Mucosa of rectum (tissue), 2 donors: ENCODE measurements around the gene TNFRSF25.
A peak's percentile ranks its signal among the peaks of the same experiment; 100 is the strongest.
"Not testable (repeated sequence)": the region's sequence is repeated elsewhere in the genome, so short reads cannot be mapped to it uniquely, and the experiment has no call there.

Experiments
- H3K27ac ChIP-seq, 2 donors: one replicate each; pipeline ENCODE4 v1.7.0; 2013; ENCODE audit warnings: inconsistent platforms in 2 of 2, low read depth in 2 of 2, low read length in 2 of 2
- H3K27me3 ChIP-seq, 2 donors: one replicate each; pipeline ENCODE4 v1.7.0; 2013; ENCODE audit warnings: low read length in 2 of 2; ENCODE audit not compliant: control insufficient read depth in 2 of 2, insufficient read depth in 2 of 2
- H3K36me3 ChIP-seq, 2 donors: one replicate each; pipeline ENCODE4 v1.7.0; 2013; ENCODE audit warnings: low read length in 2 of 2; ENCODE audit not compliant: control insufficient read depth in 2 of 2, insufficient read depth in 2 of 2
- H3K4me1 ChIP-seq, 2 donors: one replicate each; pipeline ENCODE4 v1.7.0; 2013; ENCODE audit warnings: low read length in 2 of 2, mild to moderate bottlenecking in 1 of 2; ENCODE audit not compliant: control insufficient read depth in 2 of 2, insufficient read depth in 2 of 2
- H3K4me3 ChIP-seq, 2 donors: one replicate each; pipeline ENCODE4 v1.7.0; 2013; ENCODE audit warnings: low read length in 2 of 2
- H3K9ac ChIP-seq, 2 donors: one replicate each; pipeline ENCODE4 v1.7.0; 2013; ENCODE audit warnings: low read length in 2 of 2, low read depth in 1 of 2, mild to moderate bottlenecking in 1 of 2
- H3K9me3 ChIP-seq, 2 donors: one replicate each; pipeline ENCODE4 v1.7.0; 2013; ENCODE audit warnings: low read length in 2 of 2; ENCODE audit not compliant: control insufficient read depth in 2 of 2
- donor health status: healthy.
- donor health status: Normal muscosa, but diverticular disease.

Gene TNFRSF25

GRCh38 chr1:6435547-6435946, 30.4 kb downstream of the TNFRSF25 start:
- Histone ChIP-seq H3K4me3 (no peak overlapping the region), H3K36me3 (no peaks in the 10 kb centered on the region), H3K27me3 (peaks cover 0 to 2% of the 10 kb centered on the region in 2 donors), H3K4me1 (peaks cover 0 to 4% of the 10 kb centered on the region in 2 donors), H3K9ac (no peak overlapping the region), H3K9me3 (no peaks in the 10 kb centered on the region), H3K27ac (no peak overlapping the region)

- H3K36me3 ChIP-seq, result no peaks in the 10 kb centered on the region
- no peak overlapping the region for H3K9ac ChIP-seq
- H3K4me1 ChIP-seq, result peaks cover 0 to 3% of the 10 kb centered on the region in 2 donors
- no peaks in the 10 kb centered on the region for H3K9me3 ChIP-seq
- H3K27ac ChIP-seq, result no peak overlapping the region
- no peak overlapping the region for H3K4me3 ChIP-seq
- H3K27me3 ChIP-seq, result peaks cover 0 to 2% of the 10 kb centered on the region in 2 donors
These were observed 30.8 kb downstream of the TNFRSF25 start for GRCh38 chr1:6435129-6435528.

GRCh38 chr1:6434186-6434585, 31.8 kb downstream of the TNFRSF25 start:
- Histone ChIP-seq H3K9ac (no peak overlapping the region), H3K4me1 (no peaks in the 10 kb centered on the region), H3K36me3 (no peaks in the 10 kb centered on the region), H3K27me3 (no peaks in the 10 kb centered on the region), H3K9me3 (no peaks in the 10 kb centered on the region), H3K27ac (no peak overlapping the region), H3K4me3 (no peak overlapping the region)

- not testable (repeated sequence) for H3K27ac ChIP-seq, H3K9me3 ChIP-seq, H3K27me3 ChIP-seq, H3K36me3 ChIP-seq, H3K9ac ChIP-seq, H3K4me3 ChIP-seq
- H3K4me1 ChIP-seq, result peaks cover 8 to 12% of the 10 kb centered on the region in 2 donors
These were observed 34.1 kb downstream of the TNFRSF25 start for GRCh38 chr1:6431645-6432579.

GRCh38 chr1:6429660-6430411, 36.1 kb downstream of the TNFRSF25 start:
- not testable (repeated sequence) for H3K36me3 ChIP-seq, H3K4me3 ChIP-seq, H3K27ac ChIP-seq, H3K9me3 ChIP-seq, H3K27me3 ChIP-seq, H3K9ac ChIP-seq
- H3K4me1 ChIP-seq, result peaks cover 27 to 28% of the 10 kb centered on the region in 2 donors

- not testable (repeated sequence) for H3K36me3 ChIP-seq, H3K4me3 ChIP-seq, H3K9ac ChIP-seq, H3K9me3 ChIP-seq, H3K27ac ChIP-seq
- Histone ChIP-seq H3K27me3 (peaks cover 12 to 15% of the 10 kb centered on the region in 2 donors), H3K4me1 (peaks cover 37 to 40% of the 10 kb centered on the region in 2 donors)
These were observed 37.5 kb downstream of the TNFRSF25 start for GRCh38 chr1:6428453-6428852.

- Histone ChIP-seq H3K9ac (no peak overlapping the region), H3K27me3 (peaks cover 18 to 20% of the 10 kb centered on the region in 2 donors), H3K27ac (peak overlapping the region; percentile 40 to 46)
These were observed 38.3 kb downstream of the TNFRSF25 start for GRCh38 chr1:6427441-6428390.

GRCh38 chr1:6426972-6427350, 39.0 kb downstream of the TNFRSF25 start:
- H3K27me3 ChIP-seq, result peaks cover 19 to 20% of the 10 kb centered on the region in 2 donors
- H3K4me1 ChIP-seq, result peaks cover 39 to 40% of the 10 kb centered on the region in 2 donors
- H3K27ac ChIP-seq, result peak overlapping the region in 1 of 2 donors; percentile 23

More at GRCh38 chr1:6427441-6428390, 38.3 kb downstream of the TNFRSF25 start:
- no peaks in the 10 kb centered on the region for H3K9me3 ChIP-seq
- peaks cover 39 to 40% of the 10 kb centered on the region in 2 donors for H3K4me1 ChIP-seq
- peak overlapping the region in 1 of 2 donors; percentile 23 for H3K4me3 ChIP-seq
- H3K36me3 ChIP-seq, result no peaks in the 10 kb centered on the region

GRCh38 chr1:6426277-6426971, 39.5 kb downstream of the TNFRSF25 start:
- H3K36me3 ChIP-seq, result no peaks in the 10 kb centered on the region
- no peak overlapping the region for H3K27ac ChIP-seq
- no peak overlapping the region for H3K4me3 ChIP-seq
- H3K9ac ChIP-seq, result no peak overlapping the region
- peaks cover 39 to 43% of the 10 kb centered on the region in 2 donors for H3K4me1 ChIP-seq
- peaks cover 19 to 25% of the 10 kb centered on the region in 2 donors for H3K27me3 ChIP-seq
- no peaks in the 10 kb centered on the region for H3K9me3 ChIP-seq

More at GRCh38 chr1:6426972-6427350, 39.0 kb downstream of the TNFRSF25 start:
- no peaks in the 10 kb centered on the region for H3K36me3 ChIP-seq
- no peak overlapping the region for H3K9ac ChIP-seq
- no peaks in the 10 kb centered on the region for H3K9me3 ChIP-seq
- no peak overlapping the region for H3K4me3 ChIP-seq
